A549 (cell line): ENCODE data around the gene RARA. TPM values are rescaled to one million over a fixed set of nuclear protein-coding genes. Genes with fewer than 3 reads are reported as not detected.

Source experiments
- ATAC-seq, 2 experiments: fragments of 200-7000 bp in 1 of 2; fragments of >200 bp in 1 of 2; cut with Nextera tagmentation in 1 of 2; cut with Tn5 transposase in 1 of 2; 3 replicates each; pipeline versions ENCODE4 v1.8.0 to v1.9.1; 2018 to 2020; ENCODE audit warnings: mild to moderate bottlenecking in 1 of 2, moderate library complexity in 1 of 2
- CTCF ChIA-PET: fragments of 300-600 bp; sonication (Branson Sonifier 250); formaldehyde crosslinking; extraction: SDS; loops from one replicate; lab custom pipeline; 2021; ENCODE audit warnings: antibody characterized with exemption, inconsistent platforms; lab: Yijun Ruan, JAX
- POLR2A ChIA-PET: fragments of 350-600 bp; formaldehyde crosslinking; extraction: SDS; loops from one replicate; lab custom pipeline; 2021; ENCODE audit warnings: antibody characterized with exemption, inconsistent platforms; lab: Yijun Ruan, JAX
- DNase-seq, 2 experiments: peaks; one replicate each; pipeline versions ENCODE4 v3.0.0 to v3.0.0-alpha.2; 2011 to 2016; ENCODE audit warnings: low read depth in 1 of 2, low spot score in 1 of 2
- FAIRE-seq: peaks from 2 replicates; lab custom pipeline; 2011; peaks lifted over from hg19 to GRCh38; lab: Jason Lieb, UNC
- H3K27ac ChIP-seq, 2 experiments: fragments of >200 bp; sonication (Bioruptor Twin); formaldehyde crosslinking; 3 replicates each; pipeline ENCODE4 v1.5.1; 2016 to 2017
- H3K4me1 ChIP-seq: fragments of >200 bp; sonication (Bioruptor Twin); formaldehyde crosslinking; 3 replicates; pipeline ENCODE4 v1.6.1; 2016
- H3K4me2 ChIP-seq: fragments of >200 bp; sonication (Bioruptor Twin); formaldehyde crosslinking; 3 replicates; pipeline ENCODE4 v1.6.1; 2016
- H3K4me3 ChIP-seq: fragments of >200 bp; sonication (Bioruptor Twin); formaldehyde crosslinking; 3 replicates; pipeline ENCODE4 v1.5.1; 2016
- H3K9me3 ChIP-seq: fragments of >200 bp; sonication (Bioruptor Twin); formaldehyde crosslinking; 3 replicates; pipeline ENCODE4 v1.6.1; 2016
- CEBPB ChIP-seq, 2 experiments: fragments of >200 bp in 1 of 2; sonication (Bioruptor Twin) in 1 of 2; formaldehyde crosslinking in 1 of 2; IDR thresholded peaks; 2 replicates each; pipeline ENCODE4 v1.6.1; 2012 to 2016
- EHF ChIP-seq: fragments of 250-450 bp; sonication (Bioruptor Pico); IDR thresholded peaks from 2 replicates; pipeline ENCODE4 v1.5.0; 2020; ENCODE audit warnings: mild to moderate bottlenecking
- HEYL ChIP-seq: fragments of 250-450 bp; sonication (Bioruptor Pico); IDR thresholded peaks from 2 replicates; pipeline ENCODE4 v1.8.0; 2021; ENCODE audit warnings: mild to moderate bottlenecking, moderate library complexity
- MAFK ChIP-seq: fragments of 450-650 bp; IDR thresholded peaks from 2 replicates; pipeline ENCODE4 v1.6.1; 2014; ENCODE audit not compliant: partially characterized antibody
- MAX ChIP-seq: IDR thresholded peaks from 2 replicates; pipeline ENCODE4 v1.6.1; 2012
- POLR2AphosphoS2 ChIP-seq: conservative IDR thresholded peaks from 2 replicates; pipeline ENCODE4 v1.6.1; 2012; ENCODE audit warnings: low read length, improper control_type of control experiment, inconsistent platforms
- RAD21 ChIP-seq, 2 experiments: fragments of >200 bp in 1 of 2; sonication (Bioruptor Twin) in 1 of 2; formaldehyde crosslinking in 1 of 2; IDR thresholded peaks in 1 of 2; conservative IDR thresholded peaks in 1 of 2; 2 replicates in 1 of 2; 3 replicates in 1 of 2; pipeline ENCODE4 v1.6.1; 2012 to 2018; ENCODE audit warnings: inconsistent platforms in 1 of 2
- SMC3 ChIP-seq: fragments of >200 bp; sonication (Bioruptor Twin); formaldehyde crosslinking; IDR thresholded peaks from 3 replicates; pipeline ENCODE4 v1.6.1; 2018; ENCODE audit warnings: inconsistent platforms
- TFCP2L1 ChIP-seq: fragments of 250-450 bp; sonication (Bioruptor Pico); IDR thresholded peaks from 2 replicates; pipeline ENCODE4 v1.5.0; 2021; ENCODE audit warnings: mild to moderate bottlenecking
- TP53 ChIP-seq: fragments of 250-450 bp; sonication (Bioruptor Pico); IDR thresholded peaks from 2 replicates; pipeline ENCODE4 v1.5.0; 2021; ENCODE audit warnings: mild to moderate bottlenecking, moderate library complexity
- WGBS: methylation state at CpG from one replicate; pipeline ENCODE4 v1.1.6; 2017; ENCODE audit errors: missing lambda C conversion rate; 5-methylcytosine and 5-hydroxymethylcytosine counted together
- polyA plus RNA-seq, 4 experiments: library from polyadenylated mRNA; depleted of rRNA in 3 of 4; stranded (reverse); fragments of >200 nt; fragmentation: RNase III in 1 of 4; extraction: RNeasy Plus Mini Kit Qiagen cat#74134 plus additional on column Dnase treatment in 1 of 4; gene quantifications; 2 replicates in 3 of 4; 3 replicates in 1 of 4; pipeline ENCODE4 v1.2.3, GENCODE V29; 2011 to 2017
- TF ChIP-seq, protein P1 (sequence below): fragments of >200 bp; sonication (Bioruptor Twin); formaldehyde crosslinking; IDR thresholded peaks from 3 replicates; pipeline ENCODE4 v1.5.1; 2016
- TF ChIP-seq, protein P2 (sequence below): fragments of 250-450 bp; sonication (Bioruptor Pico); IDR thresholded peaks from 2 replicates; pipeline ENCODE4 v1.5.0; 2021; ENCODE audit warnings: mild to moderate bottlenecking, moderate library complexity, borderline replicate concordance
- TF ChIP-seq, protein P3 (sequence below): fragments of 250-450 bp; sonication (Bioruptor Pico); IDR thresholded peaks from 2 replicates; pipeline ENCODE4 v1.5.0; 2020; ENCODE audit warnings: low read depth, mild to moderate bottlenecking, moderate library complexity

The RARA gene
- polyA plus RNA-seq, 2 of the 4 experiments (the other 2 are of a cell fraction) = 8.6 to 17.2 TPM

DNA sequence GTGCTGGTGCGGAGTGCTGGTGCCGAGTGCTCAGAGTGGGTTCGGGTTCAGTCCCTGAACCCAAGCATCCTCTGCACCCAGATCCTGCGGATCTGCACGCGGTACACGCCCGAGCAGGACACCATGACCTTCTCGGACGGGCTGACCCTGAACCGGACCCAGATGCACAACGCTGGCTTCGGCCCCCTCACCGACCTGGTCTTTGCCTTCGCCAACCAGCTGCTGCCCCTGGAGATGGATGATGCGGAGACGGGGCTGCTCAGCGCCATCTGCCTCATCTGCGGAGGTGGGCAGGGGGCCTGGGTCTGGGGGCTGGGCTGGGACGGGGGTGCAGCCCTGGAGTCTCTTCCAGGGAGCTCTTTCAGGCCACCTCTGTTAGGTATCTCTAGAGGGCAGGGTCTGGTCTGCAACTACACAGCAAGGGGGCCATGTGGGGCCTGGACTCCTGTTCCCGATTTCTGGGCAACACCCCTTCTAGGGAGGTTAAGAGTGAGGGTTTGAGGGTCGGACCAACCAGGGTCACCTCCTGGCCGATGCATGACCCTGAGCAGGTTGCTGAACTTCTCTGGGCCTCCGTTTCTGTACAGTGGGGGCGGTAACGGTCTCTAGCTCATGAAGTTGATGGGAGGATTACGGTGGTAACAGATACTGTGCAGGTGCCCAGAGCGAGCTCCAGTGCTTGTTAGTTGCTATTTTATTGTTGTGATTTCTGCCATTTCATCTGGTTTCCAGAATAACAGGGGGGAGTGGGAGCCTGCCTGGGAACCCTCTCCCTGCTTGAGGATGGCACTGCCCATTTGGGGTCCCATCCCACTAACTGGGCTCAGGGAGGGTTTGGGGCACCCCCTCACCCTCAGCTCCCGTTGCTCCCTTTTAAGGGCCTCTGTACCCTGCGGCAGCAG lies 45.5 kb downstream of the RARA start:
- DNase-seq = no peak

DNA sequence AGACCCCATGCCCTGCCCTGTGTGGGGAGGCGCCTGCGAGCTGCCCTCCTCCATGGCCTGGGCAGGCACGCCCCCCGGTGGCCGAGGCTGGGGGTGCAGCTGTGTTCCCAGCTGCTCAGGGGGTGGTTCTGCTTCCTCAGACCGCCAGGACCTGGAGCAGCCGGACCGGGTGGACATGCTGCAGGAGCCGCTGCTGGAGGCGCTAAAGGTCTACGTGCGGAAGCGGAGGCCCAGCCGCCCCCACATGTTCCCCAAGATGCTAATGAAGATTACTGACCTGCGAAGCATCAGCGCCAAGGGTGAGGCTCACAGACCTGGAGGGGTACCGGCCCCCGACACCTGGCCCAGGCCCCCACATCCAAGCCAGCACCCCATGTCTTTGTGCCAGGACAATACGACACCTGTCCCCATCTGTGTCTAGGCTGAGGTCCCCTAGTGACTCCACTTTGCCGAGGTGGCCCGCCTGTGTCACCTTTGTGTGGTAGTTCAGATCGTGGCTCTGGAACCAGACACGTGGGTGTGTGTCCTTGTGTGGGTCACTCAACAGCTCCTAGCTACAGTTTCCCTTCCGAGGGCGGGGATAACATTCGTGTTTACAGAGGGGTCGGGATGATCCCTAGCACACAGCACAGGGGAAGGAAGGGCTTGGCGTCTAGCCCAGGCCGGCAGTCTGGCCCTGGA lies 46.3 kb downstream of the RARA start:
- peak; percentile 77 to 97 for DNase-seq
- POLR2A ChIA-PET = interaction anchor here (1.0 to 2.0 kb wide), 5 partner anchors 10 to 67 kb away, joined by 3 to 13 read pairs (median 4); no protein-coding TSS in a partner anchor
- TF ChIP-seq, protein P1, sequence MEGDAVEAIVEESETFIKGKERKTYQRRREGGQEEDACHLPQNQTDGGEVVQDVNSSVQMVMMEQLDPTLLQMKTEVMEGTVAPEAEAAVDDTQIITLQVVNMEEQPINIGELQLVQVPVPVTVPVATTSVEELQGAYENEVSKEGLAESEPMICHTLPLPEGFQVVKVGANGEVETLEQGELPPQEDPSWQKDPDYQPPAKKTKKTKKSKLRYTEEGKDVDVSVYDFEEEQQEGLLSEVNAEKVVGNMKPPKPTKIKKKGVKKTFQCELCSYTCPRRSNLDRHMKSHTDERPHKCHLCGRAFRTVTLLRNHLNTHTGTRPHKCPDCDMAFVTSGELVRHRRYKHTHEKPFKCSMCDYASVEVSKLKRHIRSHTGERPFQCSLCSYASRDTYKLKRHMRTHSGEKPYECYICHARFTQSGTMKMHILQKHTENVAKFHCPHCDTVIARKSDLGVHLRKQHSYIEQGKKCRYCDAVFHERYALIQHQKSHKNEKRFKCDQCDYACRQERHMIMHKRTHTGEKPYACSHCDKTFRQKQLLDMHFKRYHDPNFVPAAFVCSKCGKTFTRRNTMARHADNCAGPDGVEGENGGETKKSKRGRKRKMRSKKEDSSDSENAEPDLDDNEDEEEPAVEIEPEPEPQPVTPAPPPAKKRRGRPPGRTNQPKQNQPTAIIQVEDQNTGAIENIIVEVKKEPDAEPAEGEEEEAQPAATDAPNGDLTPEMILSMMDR = peak; percentile 98
- TF ChIP-seq MAFK (no peak), CEBPB (IDR thresholded peaks at IDR 0.05) (no peak), POLR2AphosphoS2 (no peak), EHF (no peak), RAD21 (conservative IDR thresholded peaks at IDR 0.05 in 1 of 2, IDR thresholded peaks at IDR 0.05 in 1 of 2) (peak; percentile 99 to 100), SMC3 (peak; percentile 100), HEYL (no peak), TP53 (CRISPR knock-in tag) (0 out of 2 replicates have a peak, but pooled peaks have one; percentile 22), MAX (peak; percentile 28; the same call in 1 of the 2 replicates)
- TF ChIP-seq, protein P2, sequence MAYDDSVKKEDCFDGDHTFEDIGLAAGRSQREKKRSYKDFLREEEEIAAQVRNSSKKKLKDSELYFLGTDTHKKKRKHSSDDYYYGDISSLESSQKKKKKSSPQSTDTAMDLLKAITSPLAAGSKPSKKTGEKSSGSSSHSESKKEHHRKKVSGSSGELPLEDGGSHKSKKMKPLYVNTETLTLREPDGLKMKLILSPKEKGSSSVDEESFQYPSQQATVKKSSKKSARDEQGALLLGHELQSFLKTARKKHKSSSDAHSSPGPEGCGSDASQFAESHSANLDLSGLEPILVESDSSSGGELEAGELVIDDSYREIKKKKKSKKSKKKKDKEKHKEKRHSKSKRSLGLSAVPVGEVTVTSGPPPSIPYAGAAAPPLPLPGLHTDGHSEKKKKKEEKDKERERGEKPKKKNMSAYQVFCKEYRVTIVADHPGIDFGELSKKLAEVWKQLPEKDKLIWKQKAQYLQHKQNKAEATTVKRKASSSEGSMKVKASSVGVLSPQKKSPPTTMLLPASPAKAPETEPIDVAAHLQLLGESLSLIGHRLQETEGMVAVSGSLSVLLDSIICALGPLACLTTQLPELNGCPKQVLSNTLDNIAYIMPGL (CRISPR knock-in tag) = no peak
- TF ChIP-seq, all 56 proteins: peak for 5
- FAIRE-seq (no peak), ATAC-seq (peak; percentile 58 to 84)
- H3K4me2 ChIP-seq = peak overlapping the region; percentile 4; the same call in 1 of the 3 replicates
- CTCF ChIA-PET = interaction anchor here (0.6 to 40.3 kb wide), 46 partner anchors 7 to 1316 kb away, joined by 3 to 2395 read pairs (median 5); partner anchors contain the start of genes CDC6, CSF3, GJD3 and RARA
- H3K9me3 ChIP-seq = no peaks in the 10 kb centered on the region
- H3K27ac ChIP-seq = peak overlapping the region in 1 of 2 experiments; percentile 62; a peak in 3 of 6 replicates
- H3K4me1 ChIP-seq = peaks cover 52% of the 10 kb centered on the region
- 50% methylated on average over 29 of the region's 29 CpGs for WGBS
- H3K4me3 ChIP-seq = no peak overlapping the region

More for the DNA sequence above, 45.5 kb downstream of the RARA start:
- no peaks in the 10 kb centered on the region for H3K9me3 ChIP-seq
- ATAC-seq (peak; percentile 5; a peak in 4 of 6 replicates), FAIRE-seq (no peak)
- TF ChIP-seq, protein P3, sequence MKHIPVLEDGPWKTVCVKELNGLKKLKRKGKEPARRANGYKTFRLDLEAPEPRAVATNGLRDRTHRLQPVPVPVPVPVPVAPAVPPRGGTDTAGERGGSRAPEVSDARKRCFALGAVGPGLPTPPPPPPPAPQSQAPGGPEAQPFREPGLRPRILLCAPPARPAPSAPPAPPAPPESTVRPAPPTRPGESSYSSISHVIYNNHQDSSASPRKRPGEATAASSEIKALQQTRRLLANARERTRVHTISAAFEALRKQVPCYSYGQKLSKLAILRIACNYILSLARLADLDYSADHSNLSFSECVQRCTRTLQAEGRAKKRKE (CRISPR knock-in tag) = no peak
- TF ChIP-seq TFCP2L1 (CRISPR knock-in tag) = peak; percentile 45; the same call in 1 of the 2 replicates
- ChIA-PET CTCF (interaction anchor here (0.6 to 40.3 kb wide), 45 partner anchors 8 to 1317 kb away, joined by 3 to 2395 read pairs (median 5); partner anchors contain the start of genes CDC6, CSF3, GJD3 and RARA), POLR2A (interaction anchor here (1.0 to 2.0 kb wide), 5 partner anchors 9 to 66 kb away, joined by 3 to 13 read pairs (median 4); no protein-coding TSS in a partner anchor)
- peaks cover 60% of the 10 kb centered on the region for H3K4me1 ChIP-seq
- peak overlapping the region; percentile 4; the same call in 1 of the 3 replicates for H3K4me2 ChIP-seq
- peak overlapping the region; percentile 9 to 62; a peak in 3 of 6 replicates for H3K27ac ChIP-seq
- WGBS = 80% methylated on average over 24 of the region's 30 CpGs
- H3K4me3 ChIP-seq = no peak overlapping the region
